Measurements from ENCODE around the gene DNM3. TPM values are rescaled to one million over a fixed set of nuclear protein-coding genes. Genes with fewer than 3 reads are reported as not detected.

The DNM3 gene
- total RNA-seq, 1 experiment from 2014 or later: 0.71 TPM

DNA sequence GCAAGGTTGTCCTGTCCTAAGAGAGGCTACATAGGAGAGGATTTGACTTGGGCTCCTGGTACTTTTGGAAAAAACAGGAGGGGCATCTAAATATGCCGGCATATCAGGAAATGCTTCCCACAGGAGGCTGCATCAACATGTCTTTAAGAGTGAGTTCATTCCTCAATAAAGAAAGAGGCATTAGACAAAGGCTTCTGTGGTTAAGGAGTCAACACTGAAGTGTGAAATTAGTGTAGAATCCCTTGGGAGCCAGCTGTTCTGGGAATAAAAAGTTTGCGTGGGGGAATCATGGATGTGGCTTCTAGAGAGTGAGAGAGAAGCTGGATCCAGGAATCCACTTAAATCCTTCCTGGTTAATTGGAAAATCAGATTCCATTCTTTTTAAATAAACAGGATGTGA is 69.5 kb downstream of the DNM3 start:
- ChIA-PET CTCF (no interaction called here), POLR2A (ENCODE audit: low non-redundant PET) (no interaction called here)
- Histone ChIP-seq H3K4me3 (ENCODE audit: low read depth, low read length, poor library complexity, severe bottlenecking) (no peak overlapping the region), H3K36me3 (ENCODE audit: insufficient read depth, low read length, poor library complexity, severe bottlenecking) (no peaks in the 10 kb centered on the region), H3K4me1 (ENCODE audit: insufficient read depth, low read length, poor library complexity, severe bottlenecking) (peaks cover 13% of the 10 kb centered on the region), H3K27me3 (replicated peaks; ENCODE audit: insufficient read depth, low read depth, low read length, poor library complexity) (no peaks in the 10 kb centered on the region), H3K27ac (ENCODE audit: low read depth, low read length, poor library complexity, severe bottlenecking) (no peak overlapping the region), H3K9me3 (ENCODE audit: low read depth, low read length, poor library complexity, severe bottlenecking) (no peaks in the 10 kb centered on the region)
- TF ChIP-seq EZH2 (IDR thresholded peaks at IDR 0.05; ENCODE audit: borderline replicate concordance, low read depth, low read length, poor library complexity, severe bottlenecking) (no peak), CTCF (conservative IDR thresholded peaks at IDR 0.05; ENCODE audit: low read depth, low read length) (no peak)
- DNase-seq (ENCODE audit: low spot score): peak; percentile 21
- intact Hi-C loops (cut with micrococcal nuclease; ENCODE audit: unreplicated experiment): no loop called here
- no TSS peak for BruUV-seq (replicated peaks)

DNA sequence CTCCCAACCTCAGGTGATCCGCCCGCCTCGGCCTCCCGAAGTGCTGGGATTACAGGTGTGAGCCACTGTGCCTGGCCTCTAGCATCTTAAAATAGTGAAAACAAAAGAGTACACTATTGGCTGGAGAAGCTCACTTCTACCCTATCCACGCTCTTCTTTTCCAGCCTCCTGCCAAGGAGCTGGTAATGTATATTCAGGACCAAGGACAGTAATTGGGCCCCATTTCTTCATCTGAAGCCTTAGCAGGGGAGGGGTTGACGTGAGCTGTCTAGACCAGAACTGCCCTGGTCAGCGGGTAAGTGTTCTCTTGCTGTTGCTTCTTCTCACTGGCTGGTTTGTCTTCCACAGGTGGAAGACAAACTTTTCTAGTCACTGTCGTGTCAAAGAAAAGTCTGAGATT is 70.2 kb downstream of the DNM3 start:
- CTCF ChIA-PET: no interaction called here
- TF ChIP-seq CTCF (conservative IDR thresholded peaks at IDR 0.05; ENCODE audit: low read depth, low read length) (no peak), EZH2 (IDR thresholded peaks at IDR 0.05; ENCODE audit: borderline replicate concordance, low read depth, low read length, poor library complexity, severe bottlenecking) (no peak)
- Histone ChIP-seq H3K4me1 (ENCODE audit: insufficient read depth, low read length, poor library complexity, severe bottlenecking) (peaks cover 13% of the 10 kb centered on the region), H3K36me3 (ENCODE audit: insufficient read depth, low read length, poor library complexity, severe bottlenecking) (no peaks in the 10 kb centered on the region), H3K4me3 (ENCODE audit: low read depth, low read length, poor library complexity, severe bottlenecking) (no peak overlapping the region), H3K27ac (ENCODE audit: low read depth, low read length, poor library complexity, severe bottlenecking) (no peak overlapping the region), H3K27me3 (replicated peaks; ENCODE audit: insufficient read depth, low read depth, low read length, poor library complexity) (no peaks in the 10 kb centered on the region), H3K9me3 (ENCODE audit: low read depth, low read length, poor library complexity, severe bottlenecking) (no peaks in the 10 kb centered on the region)
- POLR2A ChIA-PET (ENCODE audit: low non-redundant PET): no interaction called here
- intact Hi-C loops (cut with micrococcal nuclease; ENCODE audit: unreplicated experiment): no loop called here
- peak; percentile 30 for DNase-seq (ENCODE audit: low spot score)
- no TSS peak for BruUV-seq (replicated peaks)

DNA sequence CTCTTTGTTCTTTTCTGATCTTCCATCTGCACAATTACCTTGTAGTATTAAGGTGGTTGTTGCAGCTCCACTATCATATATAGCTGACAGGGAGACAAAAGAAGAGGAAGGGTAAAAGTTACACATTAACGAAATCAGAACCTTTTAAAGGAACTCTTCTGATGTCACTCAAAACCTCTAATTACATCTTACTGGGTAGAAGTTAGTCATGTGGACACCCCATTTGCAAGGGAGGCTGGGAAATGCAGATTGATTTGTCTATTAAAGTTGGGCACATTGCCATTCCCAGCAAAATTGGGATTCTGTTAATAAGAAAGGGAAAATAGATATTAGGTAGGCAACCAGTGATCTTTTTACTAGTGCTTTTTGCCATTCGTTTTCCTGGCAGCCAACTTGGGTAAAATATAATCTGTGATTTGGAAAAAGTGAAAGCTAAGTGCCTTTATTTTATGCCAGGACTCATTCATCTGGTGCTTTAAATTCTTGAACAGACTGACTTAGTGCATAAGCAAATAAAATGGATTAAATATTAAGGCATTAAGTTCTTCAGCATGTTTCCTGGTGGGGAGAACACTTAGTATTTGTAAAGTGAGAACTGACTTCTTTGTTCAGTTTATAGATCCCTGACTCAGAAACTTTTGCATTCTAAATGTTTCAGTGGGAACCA is 71.3 kb downstream of the DNM3 start:
- Histone ChIP-seq H3K9me3 (ENCODE audit: low read depth, low read length, poor library complexity, severe bottlenecking) (no peaks in the 10 kb centered on the region), H3K27ac (ENCODE audit: low read depth, low read length, poor library complexity, severe bottlenecking) (no peak overlapping the region), H3K36me3 (ENCODE audit: insufficient read depth, low read length, poor library complexity, severe bottlenecking) (no peaks in the 10 kb centered on the region), H3K4me1 (ENCODE audit: insufficient read depth, low read length, poor library complexity, severe bottlenecking) (peaks cover 21% of the 10 kb centered on the region), H3K4me3 (ENCODE audit: low read depth, low read length, poor library complexity, severe bottlenecking) (no peak overlapping the region), H3K27me3 (replicated peaks; ENCODE audit: insufficient read depth, low read depth, low read length, poor library complexity) (no peaks in the 10 kb centered on the region)
- ChIA-PET CTCF (no interaction called here), POLR2A (ENCODE audit: low non-redundant PET) (interaction anchor here (0.6 to 0.7 kb wide), 2 partner anchors 74 to 518 kb away, joined by 3 read pairs; no protein-coding TSS in a partner anchor)
- peak; percentile 34 for DNase-seq (ENCODE audit: low spot score)
- intact Hi-C loops (cut with micrococcal nuclease; ENCODE audit: unreplicated experiment): no loop called here
- TF ChIP-seq CTCF (conservative IDR thresholded peaks at IDR 0.05; ENCODE audit: low read depth, low read length): no peak
- TF ChIP-seq EZH2 (IDR thresholded peaks at IDR 0.05; ENCODE audit: borderline replicate concordance, low read depth, low read length, poor library complexity, severe bottlenecking): no peak
- no TSS peak for BruUV-seq (replicated peaks)

Measured in A673 (cell line).